GM12891 (cell line): ENCODE results near the gene RADIL.

ENCODE experiments used
- PAX5 ChIP-seq: IDR thresholded peaks from 2 replicates; pipeline ENCODE4 v1.6.1; 2011; ENCODE audit warnings: low read length, moderate library complexity, mild to moderate bottlenecking; ENCODE audit not compliant: insufficient read depth, severe bottlenecking
- POLR2A ChIP-seq: IDR thresholded peaks from 2 replicates; pipeline ENCODE4 v1.6.1; 2011; ENCODE audit warnings: low read depth, low read length, control low read depth
- POLR2AphosphoS5 ChIP-seq: IDR thresholded peaks from 2 replicates; pipeline ENCODE4 v1.6.1; 2011; ENCODE audit warnings: low read depth, low read length, control low read depth
- POU2F2 ChIP-seq: IDR thresholded peaks from 2 replicates; pipeline ENCODE4 v1.6.1; 2011; ENCODE audit warnings: low read depth, mild to moderate bottlenecking, control low read depth, low read length, moderate library complexity
- SPI1 ChIP-seq: IDR thresholded peaks from 2 replicates; pipeline ENCODE4 v1.6.1; 2011; ENCODE audit warnings: low read depth, low read length, control low read depth
- TAF1 ChIP-seq: IDR thresholded peaks from 2 replicates; pipeline ENCODE4 v1.6.1; 2011; ENCODE audit warnings: low read depth, low read length, control low read depth

- TF ChIP-seq POLR2A: no peak
- TF ChIP-seq POLR2AphosphoS5: no peak
- no peak for TF ChIP-seq TAF1
- TF ChIP-seq PAX5: no peak
- TF ChIP-seq SPI1: no peak
- no peak for TF ChIP-seq POU2F2
Measured at GRCh38 chr7:4888161-4888560, 4.6 kb upstream of the RADIL start.
